ENCODE results near the gene DPP10.

DNA sequence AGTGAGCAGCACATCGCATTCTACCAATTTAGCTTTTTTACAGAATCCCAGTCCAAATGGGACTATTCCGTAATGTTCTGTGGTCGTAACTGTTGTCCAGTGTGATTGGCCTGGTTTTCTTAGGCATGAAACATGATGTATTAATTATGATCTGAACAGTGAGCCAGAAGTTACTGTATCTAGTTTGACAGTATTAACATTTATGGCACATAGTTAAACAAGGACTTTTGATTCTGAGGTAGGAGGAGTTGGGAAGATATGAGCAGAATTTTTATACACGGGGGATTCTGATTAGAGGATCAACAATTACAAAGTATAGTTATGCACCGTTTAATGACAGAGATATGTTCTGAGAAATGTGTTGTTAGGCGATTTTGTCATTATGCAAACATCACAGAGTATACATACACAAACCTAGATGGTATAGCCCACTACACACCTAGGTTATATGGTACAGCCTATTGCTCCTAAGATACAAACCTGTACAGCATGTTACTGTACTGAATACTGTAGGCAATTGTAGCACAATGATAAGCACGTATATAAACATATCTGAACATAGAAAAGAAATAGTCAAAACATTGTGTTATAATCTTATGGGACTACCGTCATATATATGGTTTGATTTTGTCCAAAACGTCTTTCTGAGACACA, 85.0 kb downstream of the DPP10 start:
- TF ChIP-seq CTCF (conservative IDR thresholded peaks at IDR 0.05; ENCODE audit: low read length) (no peak), EZH2phosphoT487 (IDR thresholded peaks at IDR 0.05; ENCODE audit: borderline replicate concordance) (no peak)
